HG02870 (cell line): ENCODE measurements around the gene SPOP.
"Not testable (repeated sequence)": the region's sequence is repeated elsewhere in the genome, so short reads cannot be mapped to it uniquely, and the experiment has no call there.

Experiments
- ATAC-seq: cut with Tn5 transposase; IDR thresholded peaks from one replicate; pipeline ENCODE4 v1.9.1; 2021; ENCODE audit warnings: mild to moderate bottlenecking, moderate library complexity; ENCODE audit not compliant: unreplicated experiment

The SPOP gene

DNA sequence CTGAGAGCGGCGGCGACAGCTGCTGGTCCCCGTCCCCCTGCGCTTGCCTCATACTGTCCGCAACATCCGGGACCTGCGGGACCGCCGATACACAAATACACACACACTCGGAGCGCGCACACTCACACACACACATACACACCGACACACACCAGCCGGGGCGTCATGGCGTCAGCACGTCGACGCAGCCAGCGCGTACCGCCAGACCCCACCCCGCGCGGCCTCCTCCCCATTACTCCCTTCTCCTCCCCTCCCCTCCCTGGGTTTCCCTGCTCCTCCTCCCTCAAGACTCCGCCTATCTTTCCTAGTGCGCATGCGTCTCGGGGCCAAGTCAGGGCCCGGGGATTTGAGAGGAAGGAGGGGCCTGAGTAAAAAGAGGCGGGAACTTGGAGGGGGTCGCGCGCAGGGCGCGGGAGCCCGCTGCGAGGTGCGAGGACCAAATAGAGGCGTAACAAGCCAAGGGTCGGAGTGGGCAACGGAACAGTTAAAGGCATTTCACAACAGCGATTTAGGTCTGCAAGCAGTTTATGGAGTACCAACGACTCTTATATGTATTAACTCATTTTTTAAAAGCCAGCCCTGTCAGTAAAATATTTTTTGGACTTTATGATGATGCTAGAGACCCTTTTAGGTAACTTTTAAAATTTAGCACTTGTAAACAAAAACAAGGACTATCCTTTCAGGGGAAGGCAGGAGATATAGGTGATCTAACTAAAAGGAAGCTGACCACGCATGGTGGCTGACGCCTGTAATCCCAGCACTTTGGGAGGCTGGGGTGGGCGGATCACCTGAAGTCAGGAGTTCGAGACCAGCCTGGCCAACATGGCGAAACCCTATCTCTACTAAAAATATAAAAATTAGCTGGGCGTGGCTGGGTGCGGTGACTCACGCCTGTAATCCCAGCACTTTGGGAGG, at the start of gene SPOP:
Gene SPOP (minus strand): TSS at position 165 of the 915 bp plus-strand sequence. CDS start 55,287 bp downstream, outside the sequence.
- peak; percentile 72 for ATAC-seq

DNA sequence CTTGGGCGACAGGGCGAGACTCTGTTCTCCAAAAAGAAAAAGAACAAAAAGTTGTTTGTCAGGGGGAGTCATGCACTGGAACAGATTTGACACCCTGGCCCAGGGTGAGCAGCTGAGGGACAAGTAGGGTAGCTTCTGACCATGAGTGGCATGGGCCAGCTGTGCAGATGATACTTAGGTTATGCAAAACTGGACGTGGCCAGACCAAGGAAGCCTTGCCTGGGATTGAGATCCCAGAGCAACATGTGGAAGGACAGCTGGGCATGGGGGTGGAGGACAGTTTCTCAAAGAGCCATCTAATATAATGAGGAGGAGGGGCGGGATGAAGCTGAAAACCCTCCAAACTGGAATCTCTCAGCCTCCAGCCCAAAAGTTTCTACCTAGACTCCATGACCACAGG, 49.5 kb upstream of the SPOP start:
- no peak for ATAC-seq

DNA sequence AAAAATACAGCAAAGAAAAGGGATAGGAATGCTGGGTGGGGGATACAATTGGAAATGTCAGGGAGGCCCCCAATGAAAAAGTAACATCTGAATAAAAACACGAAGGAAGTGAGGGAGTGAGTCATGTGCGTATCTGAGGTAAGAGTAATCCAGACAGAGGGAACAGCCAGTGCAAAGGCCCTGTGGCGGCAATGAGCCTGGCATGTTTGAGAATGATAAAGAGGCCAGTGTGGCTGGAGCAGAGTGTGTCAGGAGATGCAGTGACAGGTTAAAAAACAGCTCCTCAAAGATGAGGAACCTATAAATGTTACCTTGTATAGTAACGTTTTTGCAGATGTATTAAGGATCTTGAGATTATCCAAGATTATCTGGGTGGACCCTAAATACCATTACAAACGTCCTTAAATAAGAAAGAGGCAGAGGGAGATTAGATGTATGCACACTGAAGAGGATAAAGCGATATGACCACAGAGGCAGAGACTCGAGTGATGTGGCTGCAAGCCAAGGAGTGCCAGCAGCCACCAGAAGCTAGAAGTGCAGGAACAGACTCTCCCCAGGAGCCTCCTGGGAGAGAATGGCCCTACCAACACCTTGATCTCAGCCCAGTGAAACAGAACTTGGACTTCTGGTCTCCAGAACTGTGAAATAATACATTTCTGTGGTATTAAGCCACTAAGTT, 47.7 kb upstream of the SPOP start:
- ATAC-seq, result no peak

DNA sequence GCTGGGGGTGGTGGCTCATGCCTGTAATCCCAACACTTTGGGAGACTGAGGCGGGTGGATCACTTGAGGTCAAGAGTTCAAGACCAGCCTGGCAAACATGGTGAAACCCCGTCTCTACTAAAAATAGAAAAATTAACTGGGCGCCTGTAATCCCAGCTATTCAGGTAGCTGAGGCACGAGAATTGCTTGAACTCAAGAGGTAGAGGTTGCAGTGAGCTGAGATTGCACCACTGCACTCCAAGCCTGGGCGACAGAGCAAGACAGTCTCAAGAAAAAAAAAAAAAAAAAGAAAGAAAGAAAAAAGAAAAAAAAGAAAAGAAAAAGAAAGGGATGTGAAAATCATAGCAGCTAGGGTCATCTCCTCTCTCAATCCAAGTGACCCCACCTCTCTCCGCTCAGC, 46.7 kb upstream of the SPOP start:
- ATAC-seq, result not testable (repeated sequence)

DNA sequence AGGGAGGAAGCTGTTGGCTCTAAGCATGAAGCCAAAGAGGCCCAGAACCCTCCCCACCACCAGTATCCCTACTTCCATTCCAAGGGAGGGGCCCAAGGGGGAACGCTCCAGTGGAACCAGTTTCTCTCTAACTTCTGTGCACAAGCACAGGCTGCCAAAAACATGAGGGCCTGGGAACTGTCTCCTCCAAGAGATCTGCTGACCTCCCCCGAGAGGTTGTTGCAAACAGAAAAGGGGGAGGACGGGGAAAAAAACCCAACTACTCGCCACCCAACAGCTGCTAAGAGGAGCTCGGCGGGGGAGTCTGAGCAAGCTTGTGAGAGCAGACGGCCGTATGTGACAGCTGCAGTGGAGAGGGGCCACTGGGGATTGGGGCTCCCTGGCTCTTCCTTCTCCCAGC, 45.5 kb upstream of the SPOP start:
- no peak for ATAC-seq

DNA sequence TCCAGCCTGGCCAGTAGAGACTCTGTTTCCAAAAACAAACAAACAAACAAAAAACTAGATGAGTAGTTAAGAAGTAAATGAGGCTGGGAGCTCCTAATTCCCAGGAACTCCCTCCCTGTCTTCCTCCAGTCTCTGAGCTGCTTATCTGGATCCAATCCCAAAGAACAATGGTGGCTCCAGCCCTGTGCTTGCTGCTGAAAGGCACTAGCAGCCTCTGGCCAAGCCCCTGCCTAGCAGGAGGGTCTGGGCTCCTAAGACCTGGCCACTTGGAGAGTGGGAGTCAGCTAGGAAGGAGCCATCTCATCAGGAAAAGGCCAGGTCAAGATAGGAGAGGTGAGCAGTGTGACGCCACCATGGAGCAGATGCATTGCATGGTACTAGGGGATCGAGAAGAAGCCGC, 44.2 kb upstream of the SPOP start:
- ATAC-seq, result no peak

DNA sequence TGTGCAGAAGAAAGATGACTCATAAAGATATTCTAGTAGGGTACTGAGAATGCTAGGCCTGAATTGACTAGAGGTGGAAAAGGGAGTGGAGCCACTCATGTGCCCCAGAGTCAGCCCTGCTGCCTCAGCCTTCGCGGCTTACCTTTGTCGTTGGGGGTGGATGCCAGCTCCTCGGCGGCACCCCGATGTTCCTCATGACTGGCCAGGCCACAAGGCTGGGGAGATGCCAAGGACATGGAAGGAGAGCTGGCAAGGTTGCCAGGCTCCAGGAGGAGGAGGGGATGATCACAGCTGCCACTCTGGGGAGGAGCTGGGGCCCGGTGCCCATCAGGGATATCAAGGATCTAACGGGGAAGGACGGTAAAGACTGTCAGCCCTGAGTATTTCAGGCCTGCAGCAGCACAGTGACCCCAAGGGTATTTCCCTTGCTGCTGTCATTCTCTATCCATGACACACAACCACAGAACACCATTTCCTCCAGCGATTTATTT, 39.5 kb upstream of the SPOP start:
- ATAC-seq, result no peak

DNA sequence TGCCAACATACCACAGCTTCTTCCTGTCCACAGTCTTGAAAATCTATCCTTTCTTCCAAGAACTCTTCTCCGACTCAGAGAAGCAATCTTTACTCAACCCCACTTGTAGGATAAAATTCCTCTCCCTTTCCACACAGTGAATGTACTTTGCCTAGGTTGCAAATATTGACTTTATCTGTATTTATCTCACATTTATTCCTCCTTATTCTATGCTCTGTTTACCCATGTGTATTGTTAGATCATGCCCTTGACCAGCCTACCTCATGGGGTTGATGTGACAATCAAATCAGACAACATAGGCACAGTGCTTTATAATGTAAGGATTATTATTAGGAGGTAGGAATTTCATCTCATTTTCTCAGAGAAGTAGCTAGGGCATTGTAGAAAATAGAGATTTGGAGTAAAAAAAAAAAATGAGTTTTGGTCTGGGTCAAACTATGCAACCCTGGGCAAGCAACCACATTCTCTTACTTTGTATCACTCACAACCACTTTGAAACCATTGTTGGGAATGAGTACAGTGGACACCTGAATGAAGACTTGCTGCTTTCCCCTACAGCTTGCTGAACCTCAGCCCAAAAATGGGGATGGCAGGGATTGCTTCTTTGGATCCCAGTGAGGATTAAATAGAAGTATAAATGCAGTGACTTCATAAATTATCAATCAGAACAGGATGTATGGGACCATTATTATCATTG, 38.9 kb upstream of the SPOP start:
- no peak for ATAC-seq

DNA sequence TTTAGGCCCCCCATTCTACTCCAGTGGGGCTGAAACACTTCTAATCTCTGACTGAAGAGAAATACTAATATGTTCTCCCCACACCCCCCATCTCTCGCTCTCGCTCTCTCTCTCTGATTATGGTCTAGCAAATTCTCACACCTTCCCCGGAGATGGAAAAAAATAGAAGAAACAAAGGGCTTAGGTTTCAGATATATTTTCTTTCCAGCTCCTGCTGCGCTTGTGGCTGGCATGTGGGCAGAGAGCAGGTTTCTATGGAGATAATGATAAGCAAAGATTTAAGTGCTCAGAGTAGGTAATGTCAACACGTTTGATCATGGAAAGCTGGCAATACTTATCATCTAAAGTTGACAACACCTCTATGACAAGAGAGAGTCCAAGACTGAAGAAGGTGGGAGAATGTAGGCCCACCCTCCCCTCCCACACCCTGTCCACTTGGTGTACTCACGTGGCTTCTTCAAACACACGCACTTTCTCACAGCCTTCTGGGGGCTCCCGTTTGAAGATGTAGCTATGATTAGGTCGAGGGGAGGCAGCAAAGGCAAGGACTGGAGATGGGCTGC, 37.9 kb upstream of the SPOP start:
- no peak for ATAC-seq

DNA sequence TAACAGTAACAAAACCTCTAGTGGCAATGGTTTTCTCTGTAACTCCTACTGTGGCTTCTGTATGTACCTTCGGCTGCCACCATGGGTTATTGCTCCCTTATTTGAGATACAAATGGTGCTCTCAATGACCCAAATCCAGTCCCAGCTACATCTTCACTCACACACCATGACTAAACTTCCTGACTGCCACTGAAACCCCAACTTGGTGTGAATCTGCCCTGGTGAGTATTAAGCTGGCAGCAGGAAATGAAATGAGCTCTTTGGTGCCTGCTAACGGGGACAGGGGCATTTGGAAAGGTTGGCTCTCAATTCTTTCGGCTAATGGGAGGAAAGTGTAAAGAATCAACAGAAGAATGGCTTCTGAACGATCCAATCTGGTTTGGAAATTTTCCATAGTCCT, 37.3 kb upstream of the SPOP start:
- ATAC-seq, result no peak

DNA sequence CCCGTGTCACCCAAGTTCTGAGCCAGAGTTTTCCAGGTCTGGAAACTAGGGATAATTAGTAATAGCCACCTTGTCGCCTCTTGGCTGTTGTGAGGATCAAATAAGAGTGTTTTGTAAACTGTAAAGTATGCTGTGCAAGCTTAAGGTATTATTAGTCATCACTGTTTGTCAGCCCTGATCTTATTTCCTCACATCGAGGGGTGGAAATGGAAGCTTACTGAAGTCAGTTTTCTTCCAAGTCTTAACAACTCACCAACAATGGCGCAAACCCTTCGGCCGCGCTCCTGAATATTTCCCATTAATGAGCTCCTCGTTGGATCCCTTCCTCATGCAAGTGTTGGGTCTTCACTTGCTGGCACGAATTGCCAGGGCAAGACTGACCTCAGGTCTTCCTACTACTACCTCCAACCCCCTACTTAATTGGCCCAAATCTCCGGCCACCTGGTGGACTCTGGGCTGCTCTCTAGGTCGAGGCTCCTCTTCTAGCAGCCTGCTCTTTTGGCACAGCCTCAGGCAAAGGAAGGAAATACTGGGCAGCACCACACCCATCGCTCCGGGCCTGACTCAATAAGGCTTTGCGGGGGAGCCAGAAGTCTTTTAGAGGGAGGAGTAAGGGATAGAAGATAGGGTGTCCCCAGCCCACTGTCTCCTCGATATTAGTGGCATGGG, 30.8 kb upstream of the SPOP start:
- ATAC-seq, result no peak

DNA sequence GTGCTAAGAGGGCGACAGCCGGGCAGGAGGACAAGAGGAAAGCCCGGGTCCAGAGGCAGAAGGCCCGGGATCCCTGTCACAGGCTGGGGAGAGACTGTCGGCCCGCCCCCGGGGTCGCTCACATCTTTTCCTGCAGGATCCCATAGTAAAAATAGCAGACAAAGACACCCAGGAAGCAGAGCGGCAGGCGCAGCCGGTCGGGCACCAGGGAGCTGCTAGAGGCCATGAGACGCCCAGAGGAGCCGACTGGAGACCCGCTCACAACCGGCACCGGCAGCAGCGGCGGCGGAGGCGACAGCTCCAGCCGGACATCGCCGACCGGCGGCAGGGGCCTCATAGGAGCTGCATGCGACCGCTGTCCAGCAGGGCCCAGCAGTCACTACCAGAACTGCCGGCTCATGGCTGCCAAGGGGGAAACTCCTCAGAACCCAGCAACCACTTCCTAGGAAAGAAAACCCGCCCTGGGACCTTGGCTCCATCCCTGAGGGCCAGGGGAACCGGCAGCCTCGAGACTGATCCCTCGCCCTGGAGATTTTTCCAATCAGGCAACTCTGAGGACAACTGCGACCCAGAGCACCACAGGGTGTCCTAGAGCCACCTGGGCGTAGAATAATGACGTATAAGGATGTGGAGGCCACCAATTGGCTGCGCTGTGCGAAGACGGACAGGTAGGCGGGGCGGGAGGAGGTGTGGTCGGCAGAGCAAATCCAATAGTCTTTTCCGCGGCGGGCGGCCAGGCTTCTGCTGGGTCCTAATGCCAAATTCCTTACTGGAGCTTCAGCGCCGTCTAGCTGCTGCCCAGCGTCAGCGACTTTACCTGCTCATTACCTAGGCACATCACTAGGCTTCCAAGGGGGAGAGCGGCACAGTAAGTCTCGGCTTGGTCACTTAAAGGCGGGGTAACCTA, 30.0 kb upstream of the SPOP start, which contains the start of gene SLC35B1:
Gene SLC35B1 (minus strand): TSS at position 357 of the 907 bp plus-strand sequence. CDS start 131 bp downstream, at position 226.
- peak; percentile 93 for ATAC-seq

DNA sequence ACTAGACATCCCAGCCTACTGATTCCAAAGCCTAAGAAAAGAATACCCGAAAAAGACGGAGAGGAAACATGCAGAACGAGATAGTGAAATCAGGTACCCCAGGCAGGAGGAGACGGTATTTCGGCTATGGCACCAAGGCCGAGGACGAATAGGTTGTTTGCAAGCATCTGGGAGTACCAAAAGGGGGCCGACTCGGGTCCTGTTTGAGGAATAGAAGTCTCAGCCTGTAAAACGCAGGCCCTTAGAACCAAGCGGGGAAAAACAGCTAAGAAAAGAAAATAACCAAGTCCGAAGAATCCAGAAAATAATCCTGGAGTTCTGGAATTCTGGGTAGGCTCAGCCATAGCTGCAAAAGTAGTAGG, 29.3 kb upstream of the SPOP start:
- ATAC-seq, result no peak

DNA sequence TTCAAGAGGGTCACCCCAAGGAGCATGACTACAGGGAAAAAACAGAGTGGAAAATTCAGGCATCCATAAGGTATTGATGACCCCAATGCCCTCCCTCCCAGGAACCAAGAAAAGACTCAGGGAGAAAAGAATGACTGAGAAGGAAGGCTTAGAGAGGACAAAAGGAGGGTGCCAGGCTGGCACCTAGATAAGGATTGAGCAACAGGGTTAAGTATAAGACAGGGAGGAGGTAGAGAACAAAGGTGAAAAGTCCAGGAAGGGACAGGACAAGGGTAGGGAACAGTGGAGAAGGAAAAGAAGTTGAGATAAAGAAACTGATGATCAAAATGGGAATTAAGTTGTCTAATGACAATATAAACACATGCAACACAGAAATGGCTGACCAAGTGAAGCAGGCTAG, 27.4 kb upstream of the SPOP start:
- ATAC-seq, result no peak

DNA sequence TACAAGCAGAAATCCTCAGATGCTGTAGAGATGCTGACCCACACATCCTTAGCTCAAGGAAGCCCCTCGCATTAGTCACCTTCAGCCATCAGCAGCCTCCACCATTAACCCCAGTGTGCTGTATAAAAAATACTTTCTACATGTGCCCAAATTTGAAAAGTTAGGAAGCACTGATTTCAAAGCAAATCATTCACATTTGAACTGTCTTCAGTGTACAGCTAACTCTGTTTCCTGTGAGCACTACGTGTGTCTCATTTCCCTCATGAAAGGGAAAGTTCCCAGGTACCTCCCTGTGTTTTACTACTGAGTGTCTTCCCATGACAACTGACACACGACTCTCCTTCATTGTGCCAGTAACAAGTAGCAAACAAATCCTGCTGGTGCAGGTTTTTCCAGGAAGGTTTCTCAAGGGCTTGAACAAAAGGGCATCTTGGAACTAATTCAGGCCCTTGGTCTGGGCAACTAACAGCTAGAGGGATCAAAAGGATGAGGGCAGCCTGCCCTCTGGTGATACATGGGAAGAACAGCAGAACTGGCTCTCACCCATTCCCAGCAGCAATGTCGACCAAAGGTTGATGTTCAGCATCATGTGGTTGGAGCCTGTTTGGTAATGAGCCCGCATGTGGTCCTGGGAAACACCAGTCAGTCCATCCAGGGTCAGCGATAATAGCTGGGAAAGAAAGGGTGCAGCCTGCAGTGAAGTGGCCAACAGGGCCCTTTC, 25.8 kb upstream of the SPOP start:
- no peak for ATAC-seq

DNA sequence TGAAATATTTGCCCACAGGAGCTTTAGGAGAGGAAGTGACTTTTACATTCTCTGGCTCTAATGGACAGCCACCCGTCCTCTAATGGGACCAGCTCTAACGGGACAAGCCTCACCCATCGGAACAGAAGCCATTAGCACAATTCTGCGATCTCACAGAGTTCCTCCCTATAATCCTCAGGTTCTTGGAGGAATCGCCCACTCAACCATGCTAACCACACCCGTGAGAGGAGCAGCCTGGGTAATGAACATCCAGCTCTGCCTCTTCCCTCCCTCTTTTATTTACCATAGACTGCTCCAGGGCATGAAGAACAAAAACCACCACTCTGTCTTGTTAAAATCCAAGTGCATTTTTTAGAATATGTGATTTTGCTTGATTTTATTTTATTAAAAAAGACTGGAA, 23.1 kb upstream of the SPOP start:
- no peak for ATAC-seq

DNA sequence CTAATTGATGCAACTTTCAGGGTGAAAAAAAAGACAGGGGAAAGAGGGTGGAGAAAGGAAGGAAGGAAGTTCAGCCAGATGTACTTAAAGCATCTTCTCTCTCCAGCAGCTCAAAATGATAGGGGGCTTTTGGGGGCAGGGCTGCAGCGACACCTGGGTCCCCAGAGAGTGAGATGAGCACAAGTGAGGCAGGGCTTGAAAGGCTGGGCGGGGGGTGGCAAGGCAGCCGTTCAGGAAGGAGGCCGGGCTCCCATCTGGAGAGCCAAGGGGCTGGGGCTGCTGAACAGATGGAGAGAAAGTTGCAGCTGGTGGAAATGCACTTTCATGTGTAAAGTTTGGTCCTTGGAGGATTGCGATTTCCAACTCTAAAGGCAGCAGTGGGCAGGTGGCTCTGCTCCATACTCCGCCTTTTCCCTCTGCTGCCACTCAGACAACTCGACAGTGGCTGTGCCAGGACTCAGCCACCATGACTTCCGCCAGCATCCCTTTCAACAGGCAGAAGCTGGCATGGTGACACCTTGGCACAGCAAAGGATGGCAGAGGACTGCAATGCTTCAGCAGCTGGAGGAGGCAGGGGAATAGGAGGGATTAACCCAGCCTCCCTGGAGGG, 22.2 kb upstream of the SPOP start:
- no peak for ATAC-seq

DNA sequence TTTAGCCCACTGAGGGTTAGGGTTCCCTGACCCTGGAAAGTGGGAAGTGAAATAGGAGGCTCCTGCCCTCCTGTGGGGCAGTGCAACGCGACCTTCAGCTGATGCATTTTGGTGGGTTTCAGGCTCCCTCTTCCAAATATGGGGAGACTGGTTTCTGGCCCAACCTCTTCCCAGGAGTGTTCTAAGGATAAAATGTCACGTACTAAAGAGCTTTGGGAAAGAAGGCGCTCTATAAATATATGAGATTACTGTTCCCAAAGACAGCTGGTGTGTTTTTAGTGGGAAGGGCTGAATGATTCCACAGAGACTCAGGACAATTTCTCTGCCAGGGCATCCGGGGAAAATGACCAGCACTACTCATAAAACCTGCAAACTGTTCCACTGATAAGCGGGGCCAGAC, 20.1 kb upstream of the SPOP start:
- no peak for ATAC-seq
